ENCODE results near the gene TOE1.
"Not testable (repeated sequence)": the region's sequence is repeated elsewhere in the genome, so short reads cannot be mapped to it uniquely, and the experiment has no call there.

The TOE1 gene

GRCh38 chr1:45339789-45340558 lies at the start of gene TOE1, which contains the start of gene MUTYH:
TOE1 (plus strand) TSS chr1:45340170; CDS start chr1:45340253, 83 bp downstream.
MUTYH (minus strand) TSS chr1:45340440; CDS start chr1:45334505, 5,935 bp downstream.
- DNase-seq: peak; percentile 90

GRCh38 chr1:45291002-45291401 lies 49.0 kb upstream of the TOE1 start:
- not testable (repeated sequence) for DNase-seq

- no peak for DNase-seq
Observed at GRCh38 chr1:45291716-45292115, 48.3 kb upstream of the TOE1 start.

GRCh38 chr1:45297666-45298356 lies 42.2 kb upstream of the TOE1 start:
- no peak for DNase-seq

GRCh38 chr1:45299296-45299695 lies 40.7 kb upstream of the TOE1 start:
- no peak for DNase-seq

GRCh38 chr1:45299981-45300668 lies 39.8 kb upstream of the TOE1 start:
- DNase-seq: peak; percentile 85

- no peak for DNase-seq
Observed at GRCh38 chr1:45300669-45300997, 39.3 kb upstream of the TOE1 start.

- no peak for DNase-seq
Observed at GRCh38 chr1:45302505-45303150, 37.3 kb upstream of the TOE1 start.

- peak; percentile 96 for DNase-seq
Observed at GRCh38 chr1:45303520-45304310, 36.3 kb upstream of the TOE1 start.

GRCh38 chr1:45304311-45305081 lies 35.5 kb upstream of the TOE1 start:
- no peak for DNase-seq

GRCh38 chr1:45305231-45305630 lies 34.7 kb upstream of the TOE1 start:
- no peak for DNase-seq

GRCh38 chr1:45306319-45306718 lies 33.7 kb upstream of the TOE1 start:
- DNase-seq: no peak

- no peak for DNase-seq
Observed at GRCh38 chr1:45306905-45307304, 33.1 kb upstream of the TOE1 start.

- no peak for DNase-seq
Observed at GRCh38 chr1:45314266-45314665, 25.7 kb upstream of the TOE1 start.

- DNase-seq: no peak
Observed at GRCh38 chr1:45317166-45317565, 22.8 kb upstream of the TOE1 start.

- no peak for DNase-seq
Observed at GRCh38 chr1:45319761-45320160, 20.2 kb upstream of the TOE1 start.

- DNase-seq: no peak
Observed at GRCh38 chr1:45321444-45321843, 18.5 kb upstream of the TOE1 start.

GRCh38 chr1:45322486-45323040 lies 17.4 kb upstream of the TOE1 start:
- DNase-seq: no peak

- DNase-seq: no peak
Observed at GRCh38 chr1:45325851-45326506, 14.0 kb upstream of the TOE1 start.

All from NCI-H1694 treated with DMSO at 0.1 percent for 48 hours (cell line).